GM12878 (cell line): Measurements from ENCODE around the gene LASP1. TPM values are rescaled to one million over a fixed set of nuclear protein-coding genes. Genes with fewer than 3 reads are reported as not detected.

Experiments
- ATAC-seq: fragments of 200-7000 bp; cut with Tn5 transposase; 3 replicates; pipeline ENCODE4 v1.9.1; 2020; ENCODE audit warnings: mild to moderate bottlenecking, moderate library complexity
- BruUV-seq: library from RNA; stranded (reverse); fragments of 400-500 nt; replicated peaks from 2 replicates; lab custom pipeline; 2021; lab: Mats Ljungman, UMichigan
- CTCF ChIA-PET: fragments of 300-600 bp; sonication (Branson Sonifier 250); formaldehyde crosslinking; extraction: SDS; loops from one replicate; lab custom pipeline; 2021; ENCODE audit warnings: inconsistent platforms; lab: Yijun Ruan, JAX
- POLR2A ChIA-PET: fragments of 350-600 bp; formaldehyde crosslinking; extraction: SDS; loops from one replicate; lab custom pipeline; 2021; ENCODE audit warnings: inconsistent platforms; lab: Charles Lee
- RAD21 ChIA-PET: fragments of 300-600 bp; sonication (Branson Sonifier 250); formaldehyde crosslinking; loops from one replicate; lab custom pipeline; 2023; ENCODE audit warnings: antibody characterized with exemption; ENCODE audit not compliant: unreplicated experiment; lab: Charles Lee
- SMC1A ChIA-PET: fragments of 300-600 bp; sonication (Branson Sonifier 250); formaldehyde crosslinking; loops from one replicate; lab custom pipeline; 2023; ENCODE audit not compliant: unreplicated experiment, uncharacterized antibody; lab: Charles Lee
- DNase-seq: peaks from one replicate; pipeline ENCODE4 v3.0.0-alpha.2; 2011; ENCODE audit warnings: low read depth, low spot score
- FAIRE-seq: peaks from 3 replicates; lab custom pipeline; 2011; peaks lifted over from hg19 to GRCh38; lab: Jason Lieb, UNC
- H2AFZ ChIP-seq: 2 replicates; pipeline ENCODE4 v1.6.0; 2011; ENCODE audit warnings: low read depth, low read length, control low read depth; ENCODE audit not compliant: control insufficient read depth
- H3K27ac ChIP-seq: 2 replicates; pipeline ENCODE4 v1.5.1; 2011; ENCODE audit warnings: control low read depth; ENCODE audit not compliant: control insufficient read depth, insufficient read depth
- H3K27me3 ChIP-seq, 2 experiments: replicated peaks in 1 of 2; 2 replicates each; pipeline versions ENCODE4 v1.6.0 to v1.6.1; 2011; ENCODE audit warnings: low read length in 1 of 2; ENCODE audit not compliant: control insufficient read depth in 2 of 2, insufficient read depth in 2 of 2
- H3K36me3 ChIP-seq, 2 experiments: 2 replicates each; pipeline ENCODE4 v1.5.1; 2011; ENCODE audit warnings: low read length in 1 of 2; ENCODE audit not compliant: control insufficient read depth in 2 of 2, insufficient read depth in 2 of 2
- H3K4me1 ChIP-seq: 2 replicates; pipeline ENCODE4 v1.6.1; 2011; ENCODE audit warnings: mild to moderate bottlenecking, low read length, moderate library complexity, mixed read lengths; ENCODE audit not compliant: control insufficient read depth, insufficient read depth
- H3K4me2 ChIP-seq: 2 replicates; pipeline ENCODE4 v1.6.0; 2011; ENCODE audit warnings: control low read depth; ENCODE audit not compliant: control insufficient read depth, insufficient read depth
- H3K4me3 ChIP-seq: fragments of 200-600 bp; sonication (generic); 2 replicates; pipeline ENCODE4 v1.5.1; 2016
- H3K79me2 ChIP-seq: 2 replicates; pipeline ENCODE4 v1.6.0; 2011; ENCODE audit warnings: low read length; ENCODE audit not compliant: control insufficient read depth, insufficient read depth
- H3K9ac ChIP-seq: 2 replicates; pipeline ENCODE4 v1.8.0; 2011; ENCODE audit warnings: low read length, control low read depth, mixed read lengths; ENCODE audit not compliant: control insufficient read depth, insufficient read depth
- H3K9me3 ChIP-seq: replicated peaks from 3 replicates; pipeline ENCODE4 v1.5.1; 2011; ENCODE audit warnings: mild to moderate bottlenecking, low read length; ENCODE audit not compliant: control insufficient read depth, insufficient read depth
- H4K20me1 ChIP-seq: 2 replicates; pipeline ENCODE4 v1.6.0; 2011; ENCODE audit not compliant: control insufficient read depth, insufficient read depth
- ATF2 ChIP-seq: IDR thresholded peaks from 2 replicates; pipeline ENCODE4 v1.6.1; 2012; ENCODE audit warnings: low read length, inconsistent platforms
- BCLAF1 ChIP-seq: fragments of 450-650 bp; IDR thresholded peaks from 2 replicates; pipeline ENCODE4 v1.6.1; 2017; ENCODE audit warnings: antibody characterized with exemption, mild to moderate bottlenecking, moderate library complexity
- ETV6 ChIP-seq, 2 experiments: fragments of 450-650 bp in 1 of 2; IDR thresholded peaks in 1 of 2; conservative IDR thresholded peaks in 1 of 2; 2 replicates each; pipeline ENCODE4 v1.6.1; 2014; ENCODE audit warnings: antibody characterized with exemption in 1 of 2, borderline replicate concordance in 1 of 2, low read depth in 1 of 2, mild to moderate bottlenecking in 1 of 2, moderate library complexity in 1 of 2
- FOS ChIP-seq: IDR thresholded peaks from 3 replicates; pipeline ENCODE4 v1.6.1; 2011; ENCODE audit warnings: borderline replicate concordance; ENCODE audit not compliant: insufficient read length; ENCODE audit errors: extremely low read depth
- KAT2A ChIP-seq: conservative IDR thresholded peaks from 2 replicates; pipeline ENCODE4 v1.6.1; 2011; ENCODE audit warnings: low read depth, low read length; ENCODE audit not compliant: control insufficient read depth
- MEF2A ChIP-seq: IDR thresholded peaks from 2 replicates; pipeline ENCODE4 v1.6.1; 2011; ENCODE audit warnings: low read depth, mild to moderate bottlenecking, low read length, moderate library complexity; ENCODE audit not compliant: insufficient read depth
- MEF2B ChIP-seq: fragments of 450-650 bp; IDR thresholded peaks from 2 replicates; pipeline ENCODE4 v1.6.1; 2018; ENCODE audit warnings: mild to moderate bottlenecking, moderate library complexity; ENCODE audit not compliant: partially characterized antibody, poor library complexity, severe bottlenecking
- PKNOX1 ChIP-seq: fragments of 450-650 bp; IDR thresholded peaks from 2 replicates; pipeline ENCODE4 v1.6.1; 2016; ENCODE audit warnings: mild to moderate bottlenecking
- PRDM15 ChIP-seq: fragments of 450-650 bp; formaldehyde crosslinking; IDR thresholded peaks from 2 replicates; pipeline ENCODE4 v1.4.0; 2020; ENCODE audit warnings: mild to moderate bottlenecking, moderate library complexity
- RUNX3 ChIP-seq: IDR thresholded peaks from 2 replicates; pipeline ENCODE4 v1.6.1; 2012; ENCODE audit warnings: low read length, inconsistent platforms
- SMC3 ChIP-seq: IDR thresholded peaks from 2 replicates; pipeline ENCODE4 v1.6.1; 2011; ENCODE audit warnings: low read length, improper control_type of control experiment, borderline replicate concordance
- SRF ChIP-seq, 2 experiments: IDR thresholded peaks; 2 replicates each; pipeline ENCODE4 v1.6.1; 2011; ENCODE audit warnings: low read depth in 2 of 2, low read length in 2 of 2, mild to moderate bottlenecking in 1 of 2, moderate library complexity in 1 of 2
- TCF12 ChIP-seq: IDR thresholded peaks from 2 replicates; pipeline ENCODE4 v1.6.1; 2011; ENCODE audit warnings: low read depth, mild to moderate bottlenecking, low read length
- TCF3 ChIP-seq: IDR thresholded peaks from 2 replicates; pipeline ENCODE4 v1.6.1; 2012; ENCODE audit warnings: low read depth, mild to moderate bottlenecking, low read length, borderline replicate concordance; ENCODE audit not compliant: insufficient read depth
- ZNF384 ChIP-seq: IDR thresholded peaks from 2 replicates; pipeline ENCODE4 v1.6.1; 2012; ENCODE audit warnings: low read depth, mild to moderate bottlenecking, low read length, improper control_type of control experiment, borderline replicate concordance
- WGBS: methylation state at CpG from one replicate; pipeline ENCODE4 v1.1.6; 2016; ENCODE audit warnings: low lambda C conversion rate; ENCODE audit not compliant: insufficient replicate concordance, insufficient coverage; ENCODE audit errors: missing lambda C conversion rate; 5-methylcytosine and 5-hydroxymethylcytosine counted together
- in situ Hi-C: fragments of 300-500 bp; cut with MboI; formaldehyde crosslinking; loops from 9 replicates; pipeline ENCODE4 v1.14.3; 2018; ENCODE audit warnings: mixed read lengths
- intact Hi-C: fragments of 100-400 bp; cut with micrococcal nuclease; formaldehyde crosslinking; loops from one replicate; pipeline ENCODE4 v1.14.2; 2022; ENCODE audit not compliant: unreplicated experiment
- polyA plus RNA-seq, 11 experiments: library from polyadenylated mRNA; depleted of rRNA in 4 of 11; unstranded in 6 of 11; stranded (reverse) in 5 of 11; fragments of >200 nt; fragmentation: Nextera tagmentation in 4 of 11; fragmentation: Illumina TruSeq in 1 of 11; extraction: Ambion mirVana in 4 of 11; extraction: Trizol in 1 of 11; gene quantifications; 1 replicate in 1 of 11; 2 replicates in 10 of 11; pipeline versions ENCODE4 v1.2.1 to v1.2.3, GENCODE V29; 2011 to 2016; ENCODE audit warnings: inconsistent platforms in 2 of 11, missing spikeins in 2 of 11, low read depth in 1 of 11
- total RNA-seq, 4 experiments: library from RNA; depleted of rRNA in 3 of 4; stranded (reverse); fragments of >200 nt in 3 of 4; fragmentation: Illumina TruSeq in 1 of 4; extraction: Trizol in 1 of 4; gene quantifications; 2 replicates each; pipeline versions ENCODE4 v1.2.1 to v1.2.3, GENCODE V29; 2013 to 2021

Gene LASP1
- total and polyA plus RNA-seq, 10 of the 15 experiments (the other 5 are each of a cell fraction or from before 2014, with no cell fraction given): 21.0 to 114 (median 59.3) TPM

GRCh38 chr17:38886643-38887010, 16.8 kb downstream of the LASP1 start:
- ChIA-PET POLR2A (no interaction called here), CTCF (interaction anchor here (0.9 to 2.1 kb wide), 2 partner anchors 11 to 15 kb away, joined by 3 to 12 read pairs; no protein-coding TSS in a partner anchor), RAD21 (interaction anchor here (1.4 kb wide), 1 partner anchor 12 kb away, joined by 3 read pairs; no protein-coding TSS in a partner anchor), SMC1A (interaction anchor here (1.6 kb wide), 1 partner anchor 10 kb away, joined by 5 read pairs; no protein-coding TSS in a partner anchor)
- Histone ChIP-seq H4K20me1 (peaks cover 5% of the 10 kb centered on the region; the same call in 1 of the 2 replicates), H3K79me2 (peaks cover 28% of the 10 kb centered on the region), H3K9me3 (no peaks in the 10 kb centered on the region), H3K4me3 (no peak overlapping the region), H3K4me1 (peaks cover 19% of the 10 kb centered on the region), H3K36me3 (peaks cover 33 to 39% of the 10 kb centered on the region in 2 experiments), H3K9ac (no peak overlapping the region), H3K27me3 (no peaks in the 10 kb centered on the region), H3K27ac (no peak overlapping the region), H3K4me2 (no peak overlapping the region), H2AFZ (no peak overlapping the region)
- WGBS: 92% methylated on average over 8 of the region's 8 CpGs
- in situ Hi-C loops (no loop called here), intact Hi-C loops (no loop called here)
- ATAC-seq: no peak
- DNase-seq: no peak
- BruUV-seq: no TSS peak
- no peak for FAIRE-seq
- no peak for TF ChIP-seq KAT2A
- TF ChIP-seq PKNOX1: no peak
- no peak for TF ChIP-seq ATF2
- TF ChIP-seq ZNF384: no peak
- TF ChIP-seq ETV6 (conservative IDR thresholded peaks at IDR 0.05 in 1 of 2, IDR thresholded peaks at IDR 0.05 in 1 of 2; ENCODE audit: borderline replicate concordance in 1 of 2, low read depth in 1 of 2): no peak
- TF ChIP-seq TCF12: no peak
- no peak for TF ChIP-seq SRF (IDR thresholded peaks at IDR 0.05; ENCODE audit: low read depth in 2 of 2, low read length in 2 of 2)
- TF ChIP-seq MEF2B: no peak
- TF ChIP-seq MEF2A: no peak
- no peak for TF ChIP-seq TCF3
- no peak for TF ChIP-seq BCLAF1
- no peak for TF ChIP-seq SMC3
- no peak for TF ChIP-seq PRDM15 (CRISPR knock-in tag)
- no peak for TF ChIP-seq RUNX3
- TF ChIP-seq FOS: no peak
